ENCODE measurements around the gene IL11.
"Not testable (repeated sequence)": the region's sequence is repeated elsewhere in the genome, so short reads cannot be mapped to it uniquely, and the experiment has no call there.

The IL11 gene

DNA sequence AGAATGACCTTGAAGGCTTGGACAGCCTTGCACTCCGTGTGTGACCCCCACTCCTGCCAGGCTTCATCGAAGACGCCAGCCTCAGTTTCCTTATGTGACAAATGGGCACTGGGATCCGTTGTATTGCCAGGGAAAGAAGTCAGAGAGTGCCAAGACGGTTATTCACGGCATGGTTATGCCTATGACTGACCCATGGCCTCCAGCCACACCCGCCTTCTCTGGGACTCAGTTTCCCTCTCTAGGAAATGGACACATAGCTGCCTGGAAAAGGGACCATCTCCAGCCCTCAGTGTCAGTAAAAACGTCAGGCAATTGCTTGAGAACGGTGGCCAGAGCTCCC is 38.2 kb upstream of the IL11 start:
- Histone ChIP-seq H3K9me3 (no peaks in the 10 kb centered on the region), H3K27me3 (no peaks in the 10 kb centered on the region), H3K4me1 (no peaks in the 10 kb centered on the region; the same call in 1 of the 2 replicates), H3K36me3 (peaks cover 31% of the 10 kb centered on the region), H3K4me3 (ENCODE audit: low read depth, low read length) (peak overlapping the region; percentile 27)
- no peak for TF ChIP-seq CTCF (IDR thresholded peaks at IDR 0.05; ENCODE audit: low read depth, low read length)
- no peak for DNase-seq

DNA sequence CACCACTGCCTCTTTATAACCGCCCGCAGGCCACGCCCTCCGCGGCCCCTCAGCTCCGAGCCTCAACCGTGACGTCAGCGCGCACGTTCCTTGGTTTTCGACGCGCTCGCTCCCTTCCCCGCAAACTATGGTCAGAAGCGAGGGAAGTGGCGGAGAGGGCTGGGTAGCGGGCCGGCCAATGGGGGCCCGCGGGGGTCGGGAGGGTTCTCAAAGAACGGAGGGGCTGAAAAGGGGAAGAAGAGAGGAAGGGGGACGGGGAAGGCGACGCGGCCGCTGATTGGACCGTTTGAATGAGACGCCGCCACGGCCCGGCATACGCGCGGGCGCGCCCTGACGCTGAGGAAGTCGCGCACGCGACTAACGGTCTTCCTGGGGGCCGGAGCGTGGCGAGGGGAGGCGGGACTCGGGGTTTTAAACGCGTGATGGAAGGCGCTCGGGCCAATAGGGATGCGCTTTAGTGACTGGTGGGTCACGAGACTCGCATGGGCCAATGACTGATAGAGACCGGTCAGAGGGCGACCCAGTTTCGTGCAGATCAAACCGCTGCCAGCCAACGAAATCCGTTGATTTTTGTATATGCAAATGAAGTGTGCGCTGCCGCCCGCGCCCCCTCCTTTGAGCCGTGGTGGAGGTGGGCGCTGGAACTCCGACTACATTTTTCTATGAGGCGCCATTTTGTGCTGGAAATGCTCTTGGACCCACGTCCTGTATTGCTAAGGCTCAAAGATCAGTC is 37.7 kb upstream of the IL11 start:
- H3K36me3 ChIP-seq = peaks cover 36% of the 10 kb centered on the region
- peak overlapping the region; percentile 51 for H3K4me3 ChIP-seq (ENCODE audit: low read depth, low read length)
- peak; percentile 99 for DNase-seq
- H3K27me3 ChIP-seq = no peaks in the 10 kb centered on the region
- no peak for TF ChIP-seq CTCF (IDR thresholded peaks at IDR 0.05; ENCODE audit: low read depth, low read length)
- no peaks in the 10 kb centered on the region; the same call in 1 of the 2 replicates for H3K4me1 ChIP-seq
- no peaks in the 10 kb centered on the region for H3K9me3 ChIP-seq

- not testable (repeated sequence) for H3K4me1 ChIP-seq, H3K9me3 ChIP-seq, DNase-seq, H3K27me3 ChIP-seq
- H3K36me3 ChIP-seq = peaks cover 41% of the 10 kb centered on the region
- H3K4me3 ChIP-seq (ENCODE audit: low read depth, low read length) = peak within 1 kb of the TSS; percentile 80
Observed at GRCh38 chr19:55407550-55407799, 37.2 kb upstream of the IL11 start, which contains the start of gene UBE2S. Gene UBE2S (minus strand): TSS chr19:55407788. CDS start chr19:55407589, 199 bp downstream.

- no peak for TF ChIP-seq CTCF (IDR thresholded peaks at IDR 0.05; ENCODE audit: low read depth, low read length)
- peak; percentile 42 for DNase-seq
- no peaks in the 10 kb centered on the region for H3K27me3 ChIP-seq
- H3K4me1 ChIP-seq = no peaks in the 10 kb centered on the region; the same call in 1 of the 2 replicates
- peaks cover 46% of the 10 kb centered on the region for H3K36me3 ChIP-seq
- no peaks in the 10 kb centered on the region for H3K9me3 ChIP-seq
- H3K4me3 ChIP-seq (ENCODE audit: low read depth, low read length) = peak overlapping the region; percentile 80
Observed at GRCh38 chr19:55406826-55407549, 36.7 kb upstream of the IL11 start.

GRCh38 chr19:55406091-55406825 is 36.0 kb upstream of the IL11 start:
- H3K36me3 ChIP-seq = peaks cover 52% of the 10 kb centered on the region

More at GRCh38 chr19:55406091-55406825, 36.0 kb upstream of the IL11 start:
- H3K4me1 ChIP-seq = no peaks in the 10 kb centered on the region; the same call in 1 of the 2 replicates
- no peak for TF ChIP-seq CTCF (IDR thresholded peaks at IDR 0.05; ENCODE audit: low read depth, low read length)
- no peak for DNase-seq
- no peaks in the 10 kb centered on the region for H3K9me3 ChIP-seq
- H3K27me3 ChIP-seq = no peaks in the 10 kb centered on the region
- peak overlapping the region; percentile 80 for H3K4me3 ChIP-seq (ENCODE audit: low read depth, low read length)
